RWPE2 (cell line): ENCODE data around the gene HIKESHI.

Experiments used
- ATAC-seq: fragments of 200-7000 bp; cut with Tn5 transposase; 3 replicates; pipeline ENCODE4 v1.9.1; 2021; ENCODE audit warnings: low read depth
- DNase-seq: peaks from one replicate; pipeline ENCODE4 v3.0.0-alpha.2; 2020; ENCODE audit warnings: low spot score
- H3K27ac ChIP-seq: fragments of 450-650 bp; 2 replicates; pipeline ENCODE4 v1.5.1; 2017; ENCODE audit warnings: mild to moderate bottlenecking; ENCODE audit not compliant: poor library complexity, severe bottlenecking
- H3K27me3 ChIP-seq: fragments of 250-450 bp; sonication (Bioruptor Pico); 2 replicates; pipeline ENCODE4 v1.5.1; 2021; ENCODE audit warnings: mild to moderate bottlenecking, moderate library complexity; ENCODE audit not compliant: insufficient read depth, poor library complexity, severe bottlenecking
- H3K36me3 ChIP-seq: fragments of 250-450 bp; sonication (Bioruptor Pico); 2 replicates; pipeline ENCODE4 v1.5.1; 2020; ENCODE audit warnings: low read depth, mild to moderate bottlenecking, moderate library complexity
- H3K4me1 ChIP-seq: fragments of 250-450 bp; sonication (Bioruptor Pico); 2 replicates; pipeline ENCODE4 v1.5.1; 2021; ENCODE audit warnings: mild to moderate bottlenecking, moderate library complexity; ENCODE audit not compliant: insufficient read depth, poor library complexity, severe bottlenecking
- H3K4me3 ChIP-seq: fragments of 250-450 bp; sonication (Bioruptor Pico); 2 replicates; pipeline ENCODE4 v1.5.1; 2021; ENCODE audit warnings: mild to moderate bottlenecking, moderate library complexity; ENCODE audit not compliant: severe bottlenecking
- H3K9me3 ChIP-seq: fragments of 250-450 bp; sonication (Bioruptor Pico); 2 replicates; pipeline ENCODE4 v1.5.1; 2021; ENCODE audit warnings: mild to moderate bottlenecking, moderate library complexity; ENCODE audit not compliant: severe bottlenecking
- CTCF ChIP-seq: fragments of 450-650 bp; IDR thresholded peaks from one replicate; pipeline ENCODE4 v1.5.1; 2017; ENCODE audit warnings: mild to moderate bottlenecking, moderate library complexity; ENCODE audit not compliant: poor library complexity, severe bottlenecking

The HIKESHI gene

DNA sequence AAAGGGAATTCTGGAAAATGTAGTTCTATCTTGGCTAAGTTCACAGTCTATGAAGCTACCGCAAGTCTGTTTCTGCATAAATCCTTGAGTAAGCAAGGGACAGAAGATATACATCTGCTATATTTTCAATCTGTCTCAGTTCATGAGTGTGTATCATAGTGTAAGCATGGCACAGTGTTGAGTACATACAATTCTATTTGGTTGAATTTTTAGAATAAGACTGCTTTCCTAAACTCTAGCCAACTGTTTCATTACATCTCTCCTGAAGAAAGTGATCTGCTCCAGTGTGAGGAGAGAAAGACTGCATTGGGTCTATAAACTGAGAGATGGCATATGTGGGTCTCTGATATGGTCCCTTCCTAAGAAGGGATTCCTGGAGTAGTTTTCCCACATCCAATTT is 70.0 kb downstream of the HIKESHI start:
- Histone ChIP-seq H3K4me1 (peaks cover 28% of the 10 kb centered on the region), H3K4me3 (no peak overlapping the region), H3K9me3 (no peaks in the 10 kb centered on the region), H3K36me3 (no peaks in the 10 kb centered on the region), H3K27me3 (no peaks in the 10 kb centered on the region), H3K27ac (peak overlapping the region; percentile 57)
- ATAC-seq (no peak), DNase-seq (no peak)
- TF ChIP-seq CTCF, result no peak

DNA sequence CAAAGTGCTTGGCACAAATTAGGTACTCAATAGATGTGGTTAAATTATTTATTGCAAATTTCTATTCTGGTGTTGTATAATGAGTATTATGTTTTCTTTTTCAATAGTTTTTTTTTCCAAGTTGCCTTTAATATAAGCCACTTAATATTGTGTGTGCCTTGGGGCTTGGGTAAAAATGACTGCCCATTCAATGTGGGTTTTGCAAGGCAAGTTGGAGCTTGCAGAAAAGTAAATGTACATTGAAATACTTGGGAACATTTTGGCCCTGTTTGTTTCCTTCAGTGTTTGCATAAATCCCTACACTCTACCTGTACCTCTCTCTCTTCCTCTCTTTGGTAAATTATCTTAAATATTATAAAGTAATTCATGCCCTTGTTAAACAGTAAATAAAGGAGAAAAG is 70.5 kb downstream of the HIKESHI start:
- Histone ChIP-seq H3K27me3 (no peaks in the 10 kb centered on the region), H3K4me1 (peaks cover 28% of the 10 kb centered on the region), H3K27ac (peak overlapping the region; percentile 57), H3K4me3 (no peak overlapping the region), H3K9me3 (no peaks in the 10 kb centered on the region), H3K36me3 (no peaks in the 10 kb centered on the region)
- DNase-seq (no peak), ATAC-seq (peak; percentile 42; the same call in 1 of the 3 replicates)
- TF ChIP-seq CTCF, result no peak

DNA sequence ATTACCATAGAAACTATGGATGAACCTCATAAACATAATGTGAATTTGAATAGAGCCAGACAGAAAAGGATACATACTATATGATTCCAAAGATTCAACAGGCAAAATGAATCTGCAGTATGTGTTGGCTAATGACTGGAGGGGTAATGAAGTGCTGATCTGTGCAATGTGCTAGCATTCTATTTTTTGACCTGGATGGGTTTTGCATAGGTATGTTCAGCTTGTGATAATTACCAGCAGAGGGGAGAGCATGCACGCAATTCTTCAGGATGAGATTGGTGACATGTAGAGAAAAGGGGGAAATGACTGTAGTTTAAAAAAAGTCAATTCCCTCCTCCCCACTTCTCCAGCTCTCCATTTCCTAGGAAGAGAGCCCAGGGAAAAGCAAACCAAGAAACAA is 72.0 kb downstream of the HIKESHI start:
- H3K27ac ChIP-seq, result no peak overlapping the region
- DNase-seq, result no peak
- H3K4me3 ChIP-seq, result no peak overlapping the region
- TF ChIP-seq CTCF, result no peak
- no peaks in the 10 kb centered on the region for H3K36me3 ChIP-seq
- peaks cover 28% of the 10 kb centered on the region for H3K4me1 ChIP-seq
- no peak for ATAC-seq
- no peaks in the 10 kb centered on the region for H3K27me3 ChIP-seq
- no peaks in the 10 kb centered on the region for H3K9me3 ChIP-seq

DNA sequence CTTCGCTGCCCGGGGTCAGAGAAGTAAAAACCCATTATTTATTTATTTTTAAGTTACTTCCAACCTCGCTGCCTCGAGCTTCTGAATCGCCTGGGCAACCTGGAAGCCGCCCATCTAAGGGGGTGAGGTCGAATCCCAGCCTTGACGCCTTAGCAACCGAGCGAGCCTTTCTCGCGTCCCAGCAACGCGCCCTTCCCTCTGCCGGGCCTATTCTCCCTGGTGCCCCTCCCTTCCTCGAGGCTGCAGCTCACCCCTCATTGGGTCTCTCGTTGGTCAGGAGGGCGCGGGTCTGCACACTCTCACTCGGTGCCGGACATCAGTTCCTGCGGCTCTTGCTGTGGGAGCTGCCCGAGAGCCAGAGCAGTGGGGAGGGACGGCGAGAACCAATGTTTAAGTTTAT is 72.5 kb downstream of the HIKESHI start, which contains the start of gene CCDC81:
CCDC81 (plus strand) TSS at position 302 of the 400 bp plus-strand sequence. CDS start 277 bp downstream, outside the sequence.
- Histone ChIP-seq H3K4me1 (peaks cover 28% of the 10 kb centered on the region), H3K4me3 (no peak within 1 kb of the TSS)
- DNase-seq, result no peak

GRCh38 chr11:86377972-86378371 is 75.9 kb downstream of the HIKESHI start:
- Histone ChIP-seq H3K27me3 (no peaks in the 10 kb centered on the region), H3K36me3 (no peaks in the 10 kb centered on the region), H3K4me3 (no peak overlapping the region), H3K9me3 (no peaks in the 10 kb centered on the region), H3K4me1 (peaks cover 4% of the 10 kb centered on the region), H3K27ac (no peak overlapping the region)
- no peak for TF ChIP-seq CTCF
- DNase-seq (no peak), ATAC-seq (no peak)

More for the DNA sequence above, 72.5 kb downstream of the HIKESHI start, which contains the start of gene CCDC81:
- H3K27me3 ChIP-seq, result no peaks in the 10 kb centered on the region
- ATAC-seq, result no peak
- TF ChIP-seq CTCF, result no peak
- H3K9me3 ChIP-seq, result no peaks in the 10 kb centered on the region
- H3K36me3 ChIP-seq, result no peaks in the 10 kb centered on the region
- H3K27ac ChIP-seq, result no peak within 1 kb of the TSS
